Brain microvascular endothelial cell (primary cell): ENCODE data around the gene ELOVL7.

ENCODE experiments used
- DNase-seq: peaks from one replicate; pipeline ENCODE4 v3.0.0-alpha.2; 2020
- H3K27ac ChIP-seq: fragments of 250-450 bp; sonication (Bioruptor Pico); 2 replicates; pipeline ENCODE4 v1.5.1; 2020; ENCODE audit warnings: mild to moderate bottlenecking, moderate library complexity
- H3K27me3 ChIP-seq: fragments of 250-450 bp; sonication (Bioruptor Pico); replicated peaks from 2 replicates; pipeline ENCODE4 v1.5.1; 2020; ENCODE audit warnings: mild to moderate bottlenecking
- H3K36me3 ChIP-seq: fragments of 250-450 bp; sonication (Bioruptor Pico); replicated peaks from 2 replicates; pipeline ENCODE4 v1.5.1; 2020; ENCODE audit warnings: mild to moderate bottlenecking
- H3K4me3 ChIP-seq: 2 replicates; pipeline ENCODE4 v1.5.1; 2011; ENCODE audit warnings: low read depth, mild to moderate bottlenecking, control low read depth, low read length, moderate library complexity
- in situ Hi-C: cut with HindIII; loops from 2 replicates; pipeline ENCODE4 v1.10.0; 2017; ENCODE audit warnings: low sequenced_read_pairs, low pct_ligation_motif_present
- TF ChIP-seq, protein P1 (sequence below): IDR thresholded peaks from 2 replicates; pipeline ENCODE4 v1.5.1; 2011; ENCODE audit warnings: low read depth, mild to moderate bottlenecking, moderate library complexity, low read length, control low read depth, inconsistent platforms; ENCODE audit errors: missing control alignments

The ELOVL7 gene

DNA sequence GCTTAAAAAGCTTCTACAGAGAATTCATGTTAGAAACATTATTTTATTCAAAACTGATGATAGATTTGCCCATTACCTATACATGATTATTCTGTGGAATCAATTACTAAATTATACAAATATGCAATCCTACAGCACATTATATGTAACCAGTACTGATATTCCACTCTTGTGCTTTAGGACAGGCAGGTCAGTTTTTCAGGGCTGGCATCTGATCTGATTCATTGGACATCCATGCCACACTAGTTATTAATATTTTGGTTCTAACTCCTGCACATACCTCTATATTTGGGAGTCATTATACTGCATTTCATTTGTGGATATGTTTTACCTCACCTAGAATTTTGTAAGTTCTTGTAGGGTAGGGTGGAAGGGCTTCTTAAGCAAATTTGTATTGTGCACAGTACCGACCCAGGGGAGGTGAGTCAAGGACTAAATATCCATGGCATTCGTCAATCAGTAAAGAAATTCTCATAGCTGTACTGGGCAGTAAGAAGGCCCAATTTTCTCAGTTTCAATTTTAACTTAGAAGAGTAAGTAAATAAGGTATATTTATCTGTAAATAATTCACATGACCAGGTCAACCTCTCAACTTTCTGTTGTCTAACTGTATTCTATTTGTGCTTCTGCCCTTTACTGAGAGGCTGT lies 33.5 kb downstream of the ELOVL7 start:
- Histone ChIP-seq H3K4me3 (no peak overlapping the region), H3K27ac (no peak overlapping the region), H3K36me3 (no peaks in the 10 kb centered on the region), H3K27me3 (no peaks in the 10 kb centered on the region)
- peak; percentile 36 for DNase-seq
- TF ChIP-seq, protein P1, sequence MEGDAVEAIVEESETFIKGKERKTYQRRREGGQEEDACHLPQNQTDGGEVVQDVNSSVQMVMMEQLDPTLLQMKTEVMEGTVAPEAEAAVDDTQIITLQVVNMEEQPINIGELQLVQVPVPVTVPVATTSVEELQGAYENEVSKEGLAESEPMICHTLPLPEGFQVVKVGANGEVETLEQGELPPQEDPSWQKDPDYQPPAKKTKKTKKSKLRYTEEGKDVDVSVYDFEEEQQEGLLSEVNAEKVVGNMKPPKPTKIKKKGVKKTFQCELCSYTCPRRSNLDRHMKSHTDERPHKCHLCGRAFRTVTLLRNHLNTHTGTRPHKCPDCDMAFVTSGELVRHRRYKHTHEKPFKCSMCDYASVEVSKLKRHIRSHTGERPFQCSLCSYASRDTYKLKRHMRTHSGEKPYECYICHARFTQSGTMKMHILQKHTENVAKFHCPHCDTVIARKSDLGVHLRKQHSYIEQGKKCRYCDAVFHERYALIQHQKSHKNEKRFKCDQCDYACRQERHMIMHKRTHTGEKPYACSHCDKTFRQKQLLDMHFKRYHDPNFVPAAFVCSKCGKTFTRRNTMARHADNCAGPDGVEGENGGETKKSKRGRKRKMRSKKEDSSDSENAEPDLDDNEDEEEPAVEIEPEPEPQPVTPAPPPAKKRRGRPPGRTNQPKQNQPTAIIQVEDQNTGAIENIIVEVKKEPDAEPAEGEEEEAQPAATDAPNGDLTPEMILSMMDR = no peak
- in situ Hi-C loops = no loop called here

DNA sequence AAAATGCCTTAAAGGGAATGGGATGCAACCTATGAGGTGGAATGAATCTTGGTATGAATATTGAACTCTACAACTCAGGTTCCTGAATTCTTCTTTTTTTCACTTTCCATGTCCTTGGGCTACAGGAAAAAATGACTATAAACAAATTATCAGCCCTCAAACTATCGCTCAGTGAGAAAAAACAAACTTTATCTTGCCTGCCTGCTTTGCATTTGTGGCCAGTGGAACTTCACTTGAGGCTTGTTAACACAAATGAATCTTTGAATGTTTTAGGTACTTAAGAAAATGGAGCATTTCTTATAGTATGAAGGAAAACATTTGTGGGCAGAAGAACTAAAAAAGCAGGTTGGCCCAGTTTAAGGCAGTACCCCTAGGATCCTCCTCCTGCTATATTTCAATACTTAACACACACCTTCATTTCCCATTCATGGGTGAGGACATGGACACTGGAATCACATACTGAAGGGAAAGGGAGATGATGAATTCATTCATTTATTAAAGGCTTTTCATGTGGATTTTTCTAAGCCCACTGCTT lies 34.1 kb downstream of the ELOVL7 start:
- no peak overlapping the region for H3K27ac ChIP-seq
- no peaks in the 10 kb centered on the region for H3K36me3 ChIP-seq
- H3K4me3 ChIP-seq = no peak overlapping the region
- in situ Hi-C loops = no loop called here
- TF ChIP-seq, protein P1 = no peak
- H3K27me3 ChIP-seq = no peaks in the 10 kb centered on the region
- DNase-seq = no peak

DNA sequence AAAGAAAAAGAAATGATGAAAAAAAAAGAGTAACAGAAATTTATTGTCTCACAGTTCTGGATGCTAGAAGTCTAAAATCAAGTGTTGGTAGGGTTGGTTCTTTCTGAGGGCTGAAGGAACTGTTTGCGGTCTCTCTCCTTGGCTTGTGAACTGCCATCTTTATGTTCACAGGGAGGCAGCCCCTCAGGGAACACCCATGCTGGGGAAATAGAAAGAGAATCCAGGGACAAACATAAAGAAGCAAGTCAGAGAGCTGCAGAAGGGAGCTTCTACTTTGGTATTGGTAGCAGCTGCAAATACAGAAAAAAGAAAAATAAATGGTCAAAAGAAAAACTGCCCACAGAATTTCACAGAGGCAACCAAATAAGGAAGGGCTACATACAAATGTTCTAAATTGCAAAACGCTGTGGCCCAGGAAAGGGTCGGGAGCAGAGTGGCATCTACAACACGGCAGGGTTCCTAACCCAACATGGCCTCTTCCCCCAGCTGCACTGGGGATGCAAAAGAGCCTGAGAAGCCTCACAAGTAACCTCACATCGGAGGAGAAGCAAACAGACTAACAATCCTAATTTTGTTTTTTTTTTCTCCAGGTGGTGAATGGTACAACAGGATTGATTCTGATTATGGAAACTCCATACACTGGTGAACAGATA lies 37.4 kb downstream of the ELOVL7 start:
- Histone ChIP-seq H3K36me3 (no peaks in the 10 kb centered on the region), H3K4me3 (no peak overlapping the region), H3K27me3 (no peaks in the 10 kb centered on the region), H3K27ac (no peak overlapping the region)
- in situ Hi-C loops = no loop called here
- no peak for DNase-seq
- TF ChIP-seq, protein P1 = no peak

DNA sequence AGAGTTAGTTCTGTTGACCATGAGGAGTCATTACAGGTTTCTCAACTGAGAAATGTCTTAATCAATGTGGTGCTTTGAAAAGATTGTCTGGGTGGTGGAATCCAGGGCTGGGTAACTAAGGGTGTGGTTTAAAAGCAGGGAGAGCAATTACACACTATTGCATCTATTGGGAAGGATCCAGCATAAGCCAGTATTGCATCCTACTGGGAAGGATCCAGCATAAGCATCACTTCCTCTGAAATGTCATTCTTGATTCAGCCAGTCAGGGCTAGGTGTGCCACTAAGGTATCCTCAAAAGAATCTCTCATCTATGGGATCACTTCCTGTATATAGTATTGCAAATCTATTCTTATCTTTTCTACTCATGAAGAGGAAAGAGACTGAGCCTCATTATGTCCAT lies 38.6 kb downstream of the ELOVL7 start:
- no peaks in the 10 kb centered on the region for H3K27me3 ChIP-seq
- DNase-seq = no peak
- H3K27ac ChIP-seq = no peak overlapping the region
- no peaks in the 10 kb centered on the region for H3K36me3 ChIP-seq
- no peak overlapping the region for H3K4me3 ChIP-seq
- TF ChIP-seq, protein P1 = no peak
- in situ Hi-C loops = no loop called here

DNA sequence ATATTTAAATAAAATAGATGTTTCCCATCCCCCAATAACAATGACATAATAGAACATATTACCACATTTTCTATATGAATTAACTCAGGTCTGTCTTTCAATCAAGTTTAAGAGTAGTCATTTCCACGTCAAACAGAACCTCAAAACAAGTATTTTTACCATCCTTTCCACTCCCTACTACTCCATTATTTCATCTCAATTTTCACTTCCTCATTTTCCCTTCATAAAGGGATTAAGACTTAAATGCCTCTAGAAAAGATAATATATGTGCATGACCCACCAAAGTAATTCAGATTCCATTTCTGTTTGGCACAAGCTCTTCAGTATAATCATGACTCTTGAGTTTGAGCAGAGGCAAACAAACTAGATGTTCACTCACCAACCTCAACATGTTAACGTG lies 40.4 kb downstream of the ELOVL7 start:
- Histone ChIP-seq H3K27ac (no peak overlapping the region), H3K4me3 (no peak overlapping the region), H3K27me3 (no peaks in the 10 kb centered on the region), H3K36me3 (no peaks in the 10 kb centered on the region)
- in situ Hi-C loops = no loop called here
- TF ChIP-seq, protein P1 = no peak
- no peak for DNase-seq
